Stimulated activated CD4-positive, alpha-beta T cell treated with anti-CD3 and anti-CD28 coated beads, TNF-alpha, amount 100 ng/mL, for 1 hour (primary cell): ENCODE data around the gene FBXL20.
"Not testable (repeated sequence)": the region's sequence is repeated elsewhere in the genome, so short reads cannot be mapped to it uniquely, and the experiment has no call there.

Experiments used
- DNase-seq, 3 donors: peaks; one replicate each; pipeline ENCODE4 v3.0.0-alpha.2; 2020; ENCODE audit warnings: low read depth in 3 of 3, low spot score in 1 of 3

FBXL20 gene

GRCh38 chr17:39334008-39334744 lies 67.2 kb downstream of the FBXL20 start:
- not testable (repeated sequence) for DNase-seq

DNA sequence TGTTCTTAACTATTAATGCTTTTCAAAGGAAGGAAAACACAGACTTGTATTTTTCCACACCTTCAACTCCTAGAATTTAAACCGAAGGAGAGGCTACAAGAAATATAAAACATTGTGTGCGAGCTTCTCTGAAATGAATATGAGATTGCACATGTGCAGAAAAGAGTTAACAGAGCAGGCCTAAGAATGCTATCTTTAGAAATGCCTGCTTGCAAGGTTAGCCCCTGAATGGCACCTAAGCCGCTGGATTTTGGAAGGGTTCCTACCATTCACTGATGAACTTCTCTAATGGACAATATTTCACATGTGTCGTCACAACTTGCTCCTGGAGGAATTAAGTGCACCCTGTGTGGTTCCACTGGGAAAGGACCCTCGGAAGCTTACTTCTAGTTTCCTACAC lies 69.3 kb downstream of the FBXL20 start:
- no peak for DNase-seq

GRCh38 chr17:39328815-39329214 lies 72.6 kb downstream of the FBXL20 start:
- DNase-seq = no peak

DNA sequence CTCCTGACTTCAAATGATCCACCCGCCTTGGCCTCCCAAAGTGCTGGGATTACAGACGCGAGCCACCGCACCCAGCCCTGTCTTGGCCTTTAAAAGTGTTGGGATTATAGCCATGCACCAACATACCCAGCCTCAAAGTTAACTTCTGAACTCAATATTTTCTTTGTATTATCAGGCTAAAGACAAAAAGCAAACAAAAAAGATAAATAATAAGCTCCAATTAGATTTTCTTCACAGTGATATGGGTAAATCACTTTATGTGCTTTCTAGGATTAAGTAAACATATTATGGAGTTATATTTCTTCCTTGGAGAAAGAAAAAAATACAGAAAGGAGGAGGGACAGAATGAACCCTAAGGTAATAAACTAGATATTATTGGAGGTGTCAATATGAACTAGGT lies 74.3 kb downstream of the FBXL20 start:
- DNase-seq = no peak

DNA sequence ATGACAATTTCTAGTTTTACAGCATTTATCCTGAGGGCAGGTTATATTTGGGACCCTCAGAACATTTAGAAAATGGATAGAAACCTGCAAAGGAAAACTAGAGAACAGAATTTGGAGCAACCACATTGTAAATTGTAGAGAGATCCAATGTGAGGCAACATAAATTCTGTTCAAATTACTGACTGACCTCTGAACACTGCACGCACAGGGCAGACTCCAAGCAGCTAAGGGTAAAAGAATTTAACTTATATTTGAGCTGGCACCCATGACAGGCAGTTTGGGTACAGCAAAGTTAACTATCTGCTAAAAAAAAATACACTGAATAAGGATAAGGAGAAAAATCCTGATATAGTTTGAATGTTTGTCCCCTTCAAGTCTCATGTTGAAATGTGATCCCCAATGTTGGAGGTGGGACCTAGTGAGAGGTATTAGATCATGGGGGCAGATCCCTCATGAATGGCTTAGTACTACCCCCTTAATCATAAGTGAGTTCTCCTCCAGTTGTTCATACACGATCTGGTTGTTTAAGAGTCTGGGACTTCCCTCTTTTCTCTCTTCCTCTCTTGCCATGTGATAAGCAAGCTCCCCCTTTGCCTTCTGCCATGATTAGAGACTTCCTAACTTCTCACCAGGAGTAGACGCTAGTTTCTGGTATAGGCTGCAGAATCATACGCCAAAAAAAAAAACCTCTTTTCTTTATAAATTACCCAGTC lies 75.7 kb downstream of the FBXL20 start:
- no peak for DNase-seq

- DNase-seq = no peak
These were observed 82.8 kb downstream of the FBXL20 start for GRCh38 chr17:39318636-39319035.

DNA sequence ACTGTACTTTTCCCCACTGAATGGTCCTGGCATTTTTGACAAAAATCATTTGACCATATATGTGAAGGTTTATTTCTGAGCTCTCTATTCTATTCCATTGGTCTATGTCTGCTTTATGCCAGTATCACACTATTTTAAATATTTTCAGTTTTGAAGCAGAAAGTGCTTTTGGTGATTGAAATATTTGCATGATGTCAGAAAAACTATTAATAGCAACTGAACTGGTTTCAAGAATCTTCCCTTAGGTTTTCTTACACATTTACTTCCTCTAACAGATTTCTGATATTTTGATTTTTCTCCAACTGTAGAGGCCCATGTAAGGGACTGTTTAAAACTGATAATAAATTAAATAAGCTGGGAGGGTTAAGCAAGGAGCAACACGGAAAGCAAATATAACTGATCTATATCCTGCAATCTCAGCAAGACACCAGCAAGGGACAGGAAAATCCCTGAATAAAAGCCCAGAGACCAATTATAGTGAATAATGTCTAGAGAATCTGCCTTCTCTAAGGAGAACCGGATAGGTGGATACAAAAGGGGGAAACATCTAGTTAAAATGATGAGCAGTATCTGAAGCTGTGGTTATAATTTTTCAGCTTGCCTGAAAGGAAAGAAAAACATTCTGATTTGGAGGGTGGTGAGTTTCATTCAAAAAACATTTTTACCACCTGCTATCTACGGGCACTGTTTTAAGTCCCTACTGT lies 94.8 kb downstream of the FBXL20 start:
- no peak for DNase-seq

- DNase-seq = no peak
These were observed 95.4 kb downstream of the FBXL20 start for GRCh38 chr17:39305978-39306377.

DNA sequence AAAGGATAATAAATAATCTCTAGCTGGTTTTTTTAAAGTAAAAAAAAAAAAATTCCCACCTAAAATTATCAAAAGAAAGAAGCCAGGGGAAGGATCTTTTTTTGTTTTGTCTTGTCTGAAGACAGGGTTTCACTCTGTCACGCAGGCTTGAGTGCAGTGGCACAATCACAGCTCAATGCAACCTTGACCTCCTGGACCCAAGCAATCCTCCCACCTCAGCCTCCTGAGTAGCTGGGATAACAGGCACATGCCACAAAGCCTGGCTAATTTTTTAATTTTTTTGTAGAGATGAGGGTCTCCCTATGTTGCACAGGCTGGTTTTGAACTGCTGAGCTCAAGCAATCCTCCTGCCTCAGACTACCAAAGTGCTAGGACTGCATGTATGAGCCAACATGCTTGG lies 97.2 kb downstream of the FBXL20 start:
- no peak for DNase-seq

- DNase-seq = no peak
These were observed 107.4 kb downstream of the FBXL20 start for GRCh38 chr17:39294060-39294459.

- DNase-seq = not testable (repeated sequence)
These were observed 108.9 kb downstream of the FBXL20 start for GRCh38 chr17:39292546-39292945.

GRCh38 chr17:39286513-39286912 lies 114.9 kb downstream of the FBXL20 start:
- DNase-seq = not testable (repeated sequence)

- no peak for DNase-seq
These were observed 116.7 kb downstream of the FBXL20 start for GRCh38 chr17:39284685-39285084.

GRCh38 chr17:39283896-39284295 lies 117.5 kb downstream of the FBXL20 start:
- DNase-seq = no peak

- DNase-seq = no peak
These were observed 118.3 kb downstream of the FBXL20 start for GRCh38 chr17:39283098-39283497.

DNA sequence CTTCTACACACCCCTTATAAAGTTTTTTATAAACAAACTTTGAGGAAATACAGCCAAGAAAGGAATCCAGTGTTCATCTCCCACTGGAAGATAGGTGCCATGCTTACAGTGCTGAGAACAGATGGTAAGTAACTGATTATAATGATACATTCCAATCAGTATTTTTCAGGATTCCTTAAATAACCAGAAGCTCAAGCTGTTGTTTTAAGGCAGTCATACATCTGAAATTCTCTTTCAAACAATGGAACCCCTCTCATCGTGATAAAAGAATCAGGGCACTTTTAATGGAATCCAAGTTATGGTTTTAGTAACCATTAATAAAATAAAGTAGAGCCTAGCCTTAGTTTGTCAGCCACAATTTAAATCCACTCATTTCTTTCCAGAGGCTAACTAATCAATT lies 119.6 kb downstream of the FBXL20 start:
- no peak for DNase-seq

DNA sequence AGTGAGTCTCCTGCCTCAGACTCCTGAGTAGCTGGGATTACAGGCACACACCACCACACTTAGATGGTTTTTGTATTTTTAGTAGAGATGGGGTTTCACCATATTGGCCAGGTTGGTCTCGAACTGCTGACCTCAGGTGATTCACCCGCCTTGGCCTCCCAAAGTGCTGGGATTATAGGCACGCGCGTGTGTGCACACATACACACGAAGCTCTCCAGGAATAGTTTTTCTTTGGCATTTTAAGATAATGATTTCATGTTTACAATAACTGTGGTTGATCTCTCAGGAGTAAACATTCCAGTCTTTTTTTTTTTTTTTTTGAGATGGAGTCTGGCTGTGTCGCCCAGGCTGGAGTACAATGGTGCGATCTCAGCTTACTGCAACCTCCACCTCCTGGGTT lies 123.2 kb downstream of the FBXL20 start:
- DNase-seq = not testable (repeated sequence)

- no peak for DNase-seq
These were observed 124.3 kb downstream of the FBXL20 start for GRCh38 chr17:39277110-39277509.

GRCh38 chr17:39276113-39276512 lies 125.3 kb downstream of the FBXL20 start:
- no peak for DNase-seq

DNA sequence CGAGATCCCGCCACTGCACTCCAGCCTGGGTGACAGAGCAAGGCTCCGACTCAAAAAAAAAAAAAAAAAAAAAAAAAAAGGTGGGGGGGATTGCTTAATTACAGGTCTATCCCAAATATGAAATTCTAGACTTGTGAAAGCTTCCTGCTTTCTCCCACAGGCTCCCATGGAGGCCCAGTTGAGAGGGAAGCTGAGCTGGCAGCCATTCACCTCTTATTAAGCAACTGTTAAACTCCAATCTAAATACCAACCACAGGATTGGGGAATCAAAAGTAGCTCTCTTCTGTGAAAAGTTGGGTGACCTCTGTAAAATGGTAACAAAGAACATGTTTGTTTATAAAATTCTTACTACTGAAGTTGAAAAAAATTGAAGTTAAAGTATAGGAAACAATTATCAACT lies 129.9 kb downstream of the FBXL20 start:
- no peak for DNase-seq

- DNase-seq = no peak
These were observed 130.5 kb downstream of the FBXL20 start for GRCh38 chr17:39270923-39271322.

DNA sequence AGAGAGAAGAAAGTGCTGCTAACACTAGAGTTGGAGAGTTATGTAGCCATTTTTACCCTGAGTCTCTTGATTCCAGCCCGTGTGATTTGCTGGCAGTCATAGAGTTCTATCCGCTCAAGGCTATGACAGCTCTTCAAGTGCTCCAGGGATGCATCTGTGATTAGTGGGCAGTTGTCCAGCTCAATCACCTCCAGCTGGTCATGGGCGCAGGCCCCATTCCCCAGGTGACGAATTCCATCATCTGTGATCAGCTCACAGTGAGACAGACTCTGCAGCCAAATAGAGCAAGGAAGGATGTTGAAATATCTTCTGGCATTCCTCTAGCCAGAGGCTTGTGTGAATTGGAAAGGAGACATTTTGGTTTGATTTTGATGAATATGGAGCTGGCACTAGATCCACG lies 137.3 kb downstream of the FBXL20 start:
- no peak for DNase-seq
